ENCODE measurements around the gene DLGAP4. TPM values are rescaled to one million over a fixed set of nuclear protein-coding genes. Genes with fewer than 3 reads are reported as not detected.

DLGAP4 gene
- total and polyA plus RNA-seq, 9 of the 15 experiments (the other 6 are each of a cell fraction or from before 2014, with no cell fraction given): 0.31 to 34.1 (median 4.5) TPM

GRCh38 chr20:36555248-36555647 lies 249.1 kb downstream of the DLGAP4 start:
- CTCF ChIA-PET (ENCODE audit: low intra/inter-chr PET ratio): interaction anchor here (0.6 kb wide), 1 partner anchor 977 kb away, joined by 3 read pairs; no protein-coding TSS in a partner anchor

DNA sequence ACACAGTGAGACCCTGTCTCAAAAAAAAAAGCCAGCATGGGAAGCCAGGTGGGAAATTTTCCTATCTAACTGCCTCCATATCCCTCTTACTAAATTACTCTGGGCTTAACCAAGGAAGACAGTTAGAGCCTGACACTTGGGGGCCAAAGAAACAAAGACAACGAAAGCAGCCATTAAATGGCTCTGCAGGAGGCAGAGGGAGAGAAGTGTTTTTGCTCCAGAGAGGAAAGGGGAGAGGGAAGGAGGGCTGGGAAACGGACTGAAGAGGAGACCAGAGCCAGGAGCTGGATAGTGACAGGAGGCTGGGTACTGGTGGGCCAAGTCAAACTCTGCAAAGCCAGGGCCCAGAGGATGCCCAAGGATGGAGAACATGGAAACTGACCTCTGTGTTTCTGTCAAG lies 256.6 kb downstream of the DLGAP4 start:
- ATAC-seq (no peak), DNase-seq (ENCODE audit: extremely low read depth in 1 of 4, low spot score in 3 of 4) (no peak), FAIRE-seq (no peak)
- in situ Hi-C loops (cut with MboI): no loop called here
- no peaks in the 10 kb centered on the region for H3K36me3 ChIP-seq (ENCODE audit: control insufficient read depth, insufficient read depth, low read length)
- TF ChIP-seq ZNF280A (IDR thresholded peaks at IDR 0.05; ENCODE audit: low read depth, partially characterized antibody) (no peak), NR2C1 (IDR thresholded peaks at IDR 0.05) (no peak), NR2C1 (tag; IDR thresholded peaks at IDR 0.05) (no peak), FOXJ2 (tag; IDR thresholded peaks at IDR 0.05) (no peak), TEAD4 (IDR thresholded peaks at IDR 0.05; ENCODE audit: low read length) (no peak), TEAD4 (CRISPR knock-in tag; IDR thresholded peaks at IDR 0.05; ENCODE audit: borderline replicate concordance) (no peak), XRCC5 (IDR thresholded peaks at IDR 0.05; ENCODE audit: low read depth, low read length) (no peak), THRAP3 (IDR thresholded peaks at IDR 0.05; ENCODE audit: borderline replicate concordance) (no peak), WHSC1 (IDR thresholded peaks at IDR 0.05; ENCODE audit: low read length) (no peak)
- TF ChIP-seq, protein P1, sequence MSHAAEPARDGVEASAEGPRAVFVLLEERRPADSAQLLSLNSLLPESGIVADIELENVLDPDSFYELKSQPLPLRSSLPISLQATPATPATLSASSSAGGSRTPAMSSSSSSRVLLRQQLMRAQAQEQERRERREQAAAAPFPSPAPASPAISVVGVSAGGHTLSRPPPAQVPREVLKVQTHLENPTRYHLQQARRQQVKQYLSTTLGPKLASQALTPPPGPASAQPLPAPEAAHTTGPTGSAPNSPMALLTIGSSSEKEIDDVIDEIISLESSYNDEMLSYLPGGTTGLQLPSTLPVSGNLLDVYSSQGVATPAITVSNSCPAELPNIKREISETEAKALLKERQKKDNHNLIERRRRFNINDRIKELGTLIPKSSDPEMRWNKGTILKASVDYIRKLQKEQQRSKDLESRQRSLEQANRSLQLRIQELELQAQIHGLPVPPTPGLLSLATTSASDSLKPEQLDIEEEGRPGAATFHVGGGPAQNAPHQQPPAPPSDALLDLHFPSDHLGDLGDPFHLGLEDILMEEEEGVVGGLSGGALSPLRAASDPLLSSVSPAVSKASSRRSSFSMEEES (CRISPR knock-in tag; IDR thresholded peaks at IDR 0.05): no peak
- H3K4me1 ChIP-seq (replicated peaks in 1 of 2; ENCODE audit: control insufficient read depth in 2 of 2, insufficient read depth in 2 of 2, low read length in 2 of 2): no peaks in the 10 kb centered on the region
- POLR2A ChIA-PET: no interaction called here
- 0% methylated on average over 2 of the region's 2 CpGs for WGBS (ENCODE audit: insufficient coverage, low coverage, missing lambda C conversion rate)
- no peak overlapping the region for H3K9ac ChIP-seq (ENCODE audit: insufficient read depth in 1 of 2, low read depth in 2 of 2, low read length in 2 of 2)
- no peak overlapping the region for H3K4me3 ChIP-seq
- BruUV-seq (replicated peaks): no TSS peak
- CTCF ChIA-PET (ENCODE audit: low intra/inter-chr PET ratio): no interaction called here
- no peaks in the 10 kb centered on the region for H3K9me1 ChIP-seq (ENCODE audit: control insufficient read depth, insufficient read depth, low read length)
- H3K9me3 ChIP-seq (replicated peaks; ENCODE audit: control insufficient read depth, insufficient read depth, low read depth, low read length): no peaks in the 10 kb centered on the region
- H3K79me2 ChIP-seq (ENCODE audit: control insufficient read depth, insufficient read depth, low read length): no peaks in the 10 kb centered on the region
- no peaks in the 10 kb centered on the region for H3K27me3 ChIP-seq (ENCODE audit: control insufficient read depth in 2 of 2, insufficient read depth in 2 of 2, low read length in 2 of 2)
- intact Hi-C loops (cut with micrococcal nuclease): no loop called here
- H3K27ac ChIP-seq (ENCODE audit: extremely low read depth, low read depth, low read length): no peak overlapping the region
- no peak overlapping the region for H2AFZ ChIP-seq (ENCODE audit: low read depth, low read length)
- H3K4me2 ChIP-seq (ENCODE audit: insufficient read depth, low read length): no peak overlapping the region
- H4K20me1 ChIP-seq (replicated peaks; ENCODE audit: control insufficient read depth, insufficient read depth, low read length): no peaks in the 10 kb centered on the region

More at GRCh38 chr20:36555248-36555647, 249.1 kb downstream of the DLGAP4 start:
- no peaks in the 10 kb centered on the region for H3K9me3 ChIP-seq (replicated peaks; ENCODE audit: control insufficient read depth, insufficient read depth, low read depth, low read length)
- intact Hi-C loops (cut with micrococcal nuclease) (no loop called here), in situ Hi-C loops (cut with MboI) (loop anchor here (5.0 kb wide), 1 partner anchor 47 kb away; no protein-coding TSS in a partner anchor)
- no TSS peak for BruUV-seq (replicated peaks)
- no peak overlapping the region for H3K27ac ChIP-seq (ENCODE audit: extremely low read depth, low read depth, low read length)
- H3K4me3 ChIP-seq: no peak overlapping the region
- no peaks in the 10 kb centered on the region for H4K20me1 ChIP-seq (replicated peaks; ENCODE audit: control insufficient read depth, insufficient read depth, low read length)
- no peaks in the 10 kb centered on the region for H3K36me3 ChIP-seq (ENCODE audit: control insufficient read depth, insufficient read depth, low read length)
- DNase-seq (ENCODE audit: extremely low read depth in 1 of 4, low spot score in 3 of 4) (no peak), FAIRE-seq (no peak), ATAC-seq (no peak)
- H3K27me3 ChIP-seq (ENCODE audit: control insufficient read depth in 2 of 2, insufficient read depth in 2 of 2, low read length in 2 of 2): no peaks in the 10 kb centered on the region
- no peak overlapping the region for H3K4me2 ChIP-seq (ENCODE audit: insufficient read depth, low read length)
- H2AFZ ChIP-seq (ENCODE audit: low read depth, low read length): no peak overlapping the region
- WGBS (ENCODE audit: insufficient coverage, low coverage, missing lambda C conversion rate): 0% methylated on average over 2 of the region's 2 CpGs
- peaks cover 0 to 7% of the 10 kb centered on the region in 2 experiments; a peak in 2 of 5 replicates for H3K4me1 ChIP-seq (replicated peaks in 1 of 2; ENCODE audit: control insufficient read depth in 2 of 2, insufficient read depth in 2 of 2, low read length in 2 of 2)
- POLR2A ChIA-PET: no interaction called here
- TF ChIP-seq MYBL2 (IDR thresholded peaks at IDR 0.05; ENCODE audit: low read depth) (no peak), MYBL2 (CRISPR knock-in tag; IDR thresholded peaks at IDR 0.05; ENCODE audit: borderline replicate concordance) (no peak), KDM1A (IDR thresholded peaks at IDR 0.05) (no peak), ZNF324 (CRISPR knock-in tag; IDR thresholded peaks at IDR 0.05) (no peak), ZFX (CRISPR knock-in tag; IDR thresholded peaks at IDR 0.05) (no peak), TCFL5 (CRISPR knock-in tag; conservative IDR thresholded peaks at IDR 0.05) (no peak)
- TF ChIP-seq, protein P2, sequence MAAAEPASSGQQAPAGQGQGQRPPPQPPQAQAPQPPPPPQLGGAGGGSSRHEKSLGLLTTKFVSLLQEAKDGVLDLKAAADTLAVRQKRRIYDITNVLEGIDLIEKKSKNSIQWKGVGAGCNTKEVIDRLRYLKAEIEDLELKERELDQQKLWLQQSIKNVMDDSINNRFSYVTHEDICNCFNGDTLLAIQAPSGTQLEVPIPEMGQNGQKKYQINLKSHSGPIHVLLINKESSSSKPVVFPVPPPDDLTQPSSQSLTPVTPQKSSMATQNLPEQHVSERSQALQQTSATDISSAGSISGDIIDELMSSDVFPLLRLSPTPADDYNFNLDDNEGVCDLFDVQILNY (CRISPR knock-in tag; IDR thresholded peaks at IDR 0.05): no peak
- H3K9ac ChIP-seq (ENCODE audit: insufficient read depth in 1 of 2, low read depth in 2 of 2, low read length in 2 of 2): no peak overlapping the region
- no peaks in the 10 kb centered on the region for H3K79me2 ChIP-seq (ENCODE audit: control insufficient read depth, insufficient read depth, low read length)
- H3K9me1 ChIP-seq (ENCODE audit: control insufficient read depth, insufficient read depth, low read length): no peaks in the 10 kb centered on the region

Measured in K562 (cell line).